ENCODE results near the gene HOXD3.
A peak's percentile ranks its signal among the peaks of the same experiment; 100 is the strongest.

The HOXD3 gene

DNA sequence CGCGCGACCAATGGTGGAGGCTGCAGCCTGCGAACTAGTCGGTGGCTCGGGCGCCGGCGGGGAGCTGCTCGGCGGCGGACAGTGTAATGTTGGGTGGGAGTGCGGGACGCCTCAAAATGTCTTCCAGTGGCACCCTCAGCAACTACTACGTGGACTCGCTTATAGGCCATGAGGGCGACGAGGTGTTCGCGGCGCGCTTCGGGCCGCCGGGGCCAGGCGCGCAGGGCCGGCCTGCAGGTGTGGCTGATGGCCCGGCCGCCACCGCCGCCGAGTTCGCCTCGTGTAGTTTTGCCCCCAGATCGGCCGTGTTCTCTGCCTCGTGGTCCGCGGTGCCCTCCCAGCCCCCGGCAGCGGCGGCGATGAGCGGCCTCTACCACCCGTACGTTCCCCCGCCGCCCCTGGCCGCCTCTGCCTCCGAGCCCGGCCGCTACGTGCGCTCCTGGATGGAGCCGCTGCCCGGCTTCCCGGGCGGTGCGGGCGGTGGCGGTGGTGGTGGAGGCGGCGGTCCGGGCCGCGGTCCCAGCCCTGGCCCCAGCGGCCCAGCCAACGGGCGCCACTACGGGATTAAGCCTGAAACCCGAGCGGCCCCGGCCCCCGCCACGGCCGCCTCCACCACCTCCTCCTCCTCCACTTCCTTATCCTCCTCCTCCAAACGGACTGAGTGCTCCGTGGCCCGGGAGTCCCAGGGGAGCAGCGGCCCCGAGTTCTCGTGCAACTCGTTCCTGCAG, 34.3 kb upstream of the HOXD3 start, which contains the start of gene HOXD9:
Gene HOXD9 (plus strand): TSS at position 37 of the 728 bp plus-strand sequence. CDS start 50 bp downstream, at position 87.
- H3K4me3 ChIP-seq (ENCODE audit: low read depth, low read length) = no peak within 1 kb of the TSS
- TF ChIP-seq CTCF (IDR thresholded peaks at IDR 0.05; ENCODE audit: borderline replicate concordance, insufficient read depth, low read depth, low read length) = no peak

DNA sequence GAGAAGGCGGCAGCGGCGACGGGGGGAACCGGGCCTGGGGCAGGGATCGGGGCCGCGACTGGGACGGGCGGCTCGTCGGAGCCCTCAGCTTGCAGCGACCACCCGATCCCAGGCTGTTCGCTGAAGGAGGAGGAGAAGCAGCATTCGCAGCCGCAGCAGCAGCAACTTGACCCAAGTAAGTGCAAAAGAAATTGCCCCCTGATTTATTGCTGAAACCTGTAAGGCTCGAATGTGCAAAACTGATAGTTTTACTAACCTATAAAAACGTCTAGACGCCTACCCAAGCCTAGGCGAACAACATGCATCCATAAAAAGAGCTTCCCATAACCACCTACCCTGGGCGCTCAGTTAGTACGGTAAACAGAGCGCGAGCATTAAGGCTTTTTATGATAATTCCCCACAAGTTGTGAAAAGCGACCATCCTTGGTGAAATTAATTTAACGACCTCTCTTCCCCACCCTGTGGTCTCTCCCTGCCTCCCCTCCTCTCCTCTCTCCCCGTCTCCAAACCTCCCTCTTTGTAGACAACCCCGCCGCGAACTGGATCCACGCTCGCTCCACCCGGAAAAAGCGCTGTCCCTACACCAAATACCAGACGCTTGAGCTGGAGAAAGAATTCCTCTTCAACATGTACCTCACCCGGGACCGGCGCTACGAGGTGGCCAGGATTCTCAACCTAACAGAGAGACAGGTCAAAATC, 33.5 kb upstream of the HOXD3 start:
- TF ChIP-seq CTCF (IDR thresholded peaks at IDR 0.05; ENCODE audit: borderline replicate concordance, insufficient read depth, low read depth, low read length) = no peak
- no peak overlapping the region for H3K4me3 ChIP-seq (ENCODE audit: low read depth, low read length)

DNA sequence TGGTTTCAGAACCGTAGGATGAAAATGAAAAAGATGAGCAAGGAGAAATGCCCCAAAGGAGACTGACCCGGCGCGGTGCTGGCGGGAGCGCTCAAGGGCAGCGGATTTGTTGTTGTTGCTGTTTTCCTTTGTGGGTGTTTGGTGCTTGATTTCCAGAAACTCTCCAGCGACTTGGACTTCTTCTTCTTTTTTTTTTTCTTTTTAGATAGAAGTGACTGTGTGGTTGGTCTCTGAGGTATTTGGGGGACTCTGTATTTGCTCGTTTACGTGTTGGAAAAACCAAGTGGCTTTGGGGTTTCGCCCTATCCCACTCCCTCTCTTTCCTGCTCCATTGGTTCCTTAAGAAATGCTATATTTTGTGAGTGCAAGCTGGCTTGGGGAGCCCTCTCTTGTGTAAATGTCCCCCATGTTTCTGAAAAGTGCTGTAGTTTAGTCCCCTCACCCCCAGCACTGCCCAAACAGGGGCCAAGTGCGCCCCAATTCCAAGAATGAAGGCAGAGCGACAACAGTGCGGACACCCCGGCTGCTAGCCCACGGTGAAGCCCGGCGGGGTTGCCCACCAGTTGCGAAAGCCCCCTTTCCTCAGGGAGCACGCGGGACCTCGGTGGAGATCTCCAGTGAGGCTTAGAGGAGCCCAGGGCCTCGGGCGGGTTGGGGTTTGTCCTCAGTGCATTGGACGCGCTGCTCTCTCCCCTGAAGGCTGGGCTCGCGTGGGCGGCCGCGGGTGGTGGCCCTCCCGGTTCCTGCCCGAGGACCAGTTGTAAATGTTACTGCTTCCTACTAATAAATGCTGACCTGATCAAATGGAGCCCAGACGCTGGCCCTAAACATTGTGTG, 32.8 kb upstream of the HOXD3 start:
- H3K4me3 ChIP-seq (ENCODE audit: low read depth, low read length) = no peak overlapping the region
- no peak for TF ChIP-seq CTCF (IDR thresholded peaks at IDR 0.05; ENCODE audit: borderline replicate concordance, insufficient read depth, low read depth, low read length)

GRCh38 chr2:176124947-176125771, 31.9 kb upstream of the HOXD3 start:
- TF ChIP-seq CTCF (IDR thresholded peaks at IDR 0.05; ENCODE audit: borderline replicate concordance, insufficient read depth, low read depth, low read length) = no peak
- no peak overlapping the region for H3K4me3 ChIP-seq (ENCODE audit: low read depth, low read length)

GRCh38 chr2:176125772-176126054, 31.4 kb upstream of the HOXD3 start:
- no peak for TF ChIP-seq CTCF (IDR thresholded peaks at IDR 0.05; ENCODE audit: borderline replicate concordance, insufficient read depth, low read depth, low read length)

GRCh38 chr2:176126929-176127773, 30.0 kb upstream of the HOXD3 start:
- no peak overlapping the region for H3K4me3 ChIP-seq (ENCODE audit: low read depth, low read length)

More at GRCh38 chr2:176125772-176126054, 31.4 kb upstream of the HOXD3 start:
- no peak overlapping the region for H3K4me3 ChIP-seq (ENCODE audit: low read depth, low read length)

More at GRCh38 chr2:176126929-176127773, 30.0 kb upstream of the HOXD3 start:
- TF ChIP-seq CTCF (IDR thresholded peaks at IDR 0.05; ENCODE audit: borderline replicate concordance, insufficient read depth, low read depth, low read length) = peak; percentile 59; the same call in 1 of the 2 replicates
